GM23248 (cell line): ENCODE measurements around the gene LIN54. TPM values are rescaled to one million over a fixed set of nuclear protein-coding genes. Genes with fewer than 3 reads are reported as not detected.

Experiments used
- DNase-seq: peaks from one replicate; pipeline ENCODE4 v3.0.0-alpha.2; 2015
- H2AFZ ChIP-seq: fragments of 200-600 bp; sonication (generic); 2 replicates; pipeline ENCODE4 v1.6.1; 2016; ENCODE audit warnings: antibody characterized with exemption
- H3F3A ChIP-seq: fragments of 200-600 bp; sonication (generic); 2 replicates; pipeline ENCODE4 v1.6.1; 2016; ENCODE audit warnings: mild to moderate bottlenecking, antibody characterized with exemption, mixed run types; ENCODE audit not compliant: insufficient read depth
- H3K27ac ChIP-seq: fragments of 200-600 bp; sonication (generic); 2 replicates; pipeline ENCODE4 v1.5.1; 2016; ENCODE audit warnings: mild to moderate bottlenecking
- H3K27me3 ChIP-seq: fragments of 200-600 bp; sonication (generic); replicated peaks from 2 replicates; pipeline ENCODE4 v1.6.1; 2016; ENCODE audit warnings: mild to moderate bottlenecking; ENCODE audit not compliant: insufficient read depth
- H3K36me3 ChIP-seq: fragments of 200-600 bp; sonication (generic); 2 replicates; pipeline ENCODE4 v1.6.1; 2016; ENCODE audit warnings: low read depth, mild to moderate bottlenecking
- H3K4me1 ChIP-seq: fragments of 200-600 bp; sonication (generic); 2 replicates; pipeline ENCODE4 v1.6.1; 2016; ENCODE audit warnings: mild to moderate bottlenecking; ENCODE audit not compliant: insufficient read depth
- H3K4me2 ChIP-seq: fragments of 200-600 bp; sonication (generic); one replicate; pipeline ENCODE4 v1.6.1; 2016; ENCODE audit warnings: mild to moderate bottlenecking; ENCODE audit not compliant: unreplicated experiment
- H3K4me3 ChIP-seq: fragments of 200-600 bp; sonication (generic); 2 replicates; pipeline ENCODE4 v1.5.1; 2016; ENCODE audit warnings: mild to moderate bottlenecking
- H3K79me2 ChIP-seq: fragments of 200-600 bp; sonication (generic); 2 replicates; pipeline ENCODE4 v1.6.1; 2016; ENCODE audit warnings: mild to moderate bottlenecking; ENCODE audit not compliant: insufficient read depth
- H3K9ac ChIP-seq: fragments of 200-600 bp; sonication (generic); 2 replicates; pipeline ENCODE4 v1.6.1; 2016; ENCODE audit warnings: mild to moderate bottlenecking
- H3K9me2 ChIP-seq: fragments of 200-600 bp; sonication (generic); 2 replicates; pipeline ENCODE4 v1.6.1; 2016; ENCODE audit warnings: mixed run types, mild to moderate bottlenecking, moderate library complexity; ENCODE audit not compliant: insufficient read depth
- H3K9me3 ChIP-seq: fragments of 200-600 bp; sonication (generic); one replicate; pipeline ENCODE4 v1.6.1; 2017; ENCODE audit warnings: low read depth
- H4K20me1 ChIP-seq: fragments of 200-600 bp; sonication (generic); 2 replicates; pipeline ENCODE4 v1.6.0; 2016; ENCODE audit not compliant: insufficient read depth
- EZH2 ChIP-seq: fragments of 200-600 bp; sonication (generic); IDR thresholded peaks from 2 replicates; pipeline ENCODE4 v1.6.1; 2018; ENCODE audit warnings: antibody characterized with exemption, mild to moderate bottlenecking; ENCODE audit not compliant: insufficient read depth, poor library complexity, severe bottlenecking
- EZH2phosphoT487 ChIP-seq: fragments of 200-600 bp; sonication (generic); IDR thresholded peaks from 2 replicates; pipeline ENCODE4 v1.6.1; 2018; ENCODE audit warnings: antibody characterized with exemption, moderate library complexity, mild to moderate bottlenecking, low read depth; ENCODE audit not compliant: insufficient read depth
- whole genome bisulfite sequencing, 2 experiments: methylation state at CpG; one replicate each; pipeline ENCODE4 v1.1.6; 2015 to 2017; ENCODE audit warnings: low lambda C conversion rate in 2 of 2, low coverage in 1 of 2; ENCODE audit errors: missing lambda C conversion rate in 2 of 2; 5-methylcytosine and 5-hydroxymethylcytosine counted together
- in situ Hi-C: fragments of 300-500 bp; cut with MboI; formaldehyde crosslinking; loops from 2 replicates; pipeline ENCODE4 v1.15.0; 2020
- polyA plus RNA-seq: library from polyadenylated mRNA; unstranded; fragments of >200 nt; fragmentation: Nextera tagmentation; extraction: Ambion mirVana; gene quantifications from 2 replicates; pipeline ENCODE4 v1.2.1, GENCODE V29; 2016
- total RNA-seq: library from RNA; depleted of rRNA; stranded (reverse); fragments of >200 nt; shearing (Covaris generic); gene quantifications from 2 replicates; pipeline ENCODE4 v1.2.3, GENCODE V29; 2014

Gene LIN54
- total and polyA plus RNA-seq, 2 experiments from 2014 or later: 6.4 to 13.3 TPM

GRCh38 chr4:82890901-82891706 lies 119.5 kb downstream of the LIN54 start, which contains the start of gene SEC31A:
Gene SEC31A, minus strand, starts transcription at chr4:82891153. Its CDS starts 9,217 bp downstream, at chr4:82881936.
- H2AFZ ChIP-seq: peak within 1 kb of the TSS; percentile 66
- peaks cover 25% of the 10 kb centered on the region for H3K4me1 ChIP-seq
- peaks cover 37% of the 10 kb centered on the region for H3F3A ChIP-seq
- H3K79me2 ChIP-seq: peaks cover 92% of the 10 kb centered on the region
- in situ Hi-C loops: no loop called here
- peak within 1 kb of the TSS; percentile 95 for H3K4me3 ChIP-seq
- no peaks in the 10 kb centered on the region for H3K9me3 ChIP-seq
- H3K4me2 ChIP-seq: peak within 1 kb of the TSS; percentile 98
- peaks cover 17% of the 10 kb centered on the region for H3K36me3 ChIP-seq
- no peak for TF ChIP-seq EZH2
- peak; percentile 99 for DNase-seq
- H3K27ac ChIP-seq: peak within 1 kb of the TSS; percentile 99
- H3K9me2 ChIP-seq: no peaks in the 10 kb centered on the region
- H3K9ac ChIP-seq: peak within 1 kb of the TSS; percentile 100
- H4K20me1 ChIP-seq: peaks cover 6% of the 10 kb centered on the region; the same call in 1 of the 2 replicates
- WGBS, 2 experiments: 0 to 1% methylated on average over 55 to 70 of the region's 71 CpGs
- no peaks in the 10 kb centered on the region for H3K27me3 ChIP-seq

GRCh38 chr4:82890528-82890900 lies 120.1 kb downstream of the LIN54 start:
- peak overlapping the region; percentile 95 for H3K4me3 ChIP-seq
- in situ Hi-C loops: no loop called here
- peaks cover 92% of the 10 kb centered on the region for H3K79me2 ChIP-seq
- no peaks in the 10 kb centered on the region for H3K9me2 ChIP-seq
- WGBS, 2 experiments: 0 to 2% methylated on average over 16 of the region's 16 CpGs
- TF ChIP-seq EZH2phosphoT487 (no peak), EZH2 (no peak)
- peaks cover 12% of the 10 kb centered on the region; the same call in 1 of the 2 replicates for H4K20me1 ChIP-seq
- no peaks in the 10 kb centered on the region for H3K27me3 ChIP-seq
- peaks cover 43% of the 10 kb centered on the region for H3F3A ChIP-seq
- H3K9ac ChIP-seq: peak overlapping the region; percentile 100
- no peak for DNase-seq
- peaks cover 17% of the 10 kb centered on the region for H3K36me3 ChIP-seq
- H2AFZ ChIP-seq: no peak overlapping the region
- H3K27ac ChIP-seq: peak overlapping the region; percentile 99
- H3K4me2 ChIP-seq: peak overlapping the region; percentile 98
- H3K9me3 ChIP-seq: no peaks in the 10 kb centered on the region
- peaks cover 31% of the 10 kb centered on the region for H3K4me1 ChIP-seq

- H4K20me1 ChIP-seq: peaks cover 23% of the 10 kb centered on the region
- H3K27me3 ChIP-seq: no peaks in the 10 kb centered on the region
- H3K9me3 ChIP-seq: no peaks in the 10 kb centered on the region
- peak; percentile 37 for DNase-seq
- H3K9me2 ChIP-seq: no peaks in the 10 kb centered on the region
- peak overlapping the region; percentile 95 for H3K4me3 ChIP-seq
- peak overlapping the region; percentile 99 for H3K27ac ChIP-seq
- peaks cover 52% of the 10 kb centered on the region for H3F3A ChIP-seq
- H3K79me2 ChIP-seq: peaks cover 92% of the 10 kb centered on the region
- peaks cover 10% of the 10 kb centered on the region for H3K36me3 ChIP-seq
- TF ChIP-seq EZH2phosphoT487: no peak
- no peak for TF ChIP-seq EZH2
- 34 to 40% methylated on average over 6 of the region's 6 CpGs for WGBS, 2 experiments
- in situ Hi-C loops: no loop called here
- peak overlapping the region; percentile 100 for H3K9ac ChIP-seq
- peaks cover 39% of the 10 kb centered on the region for H3K4me1 ChIP-seq
- H2AFZ ChIP-seq: no peak overlapping the region
- peak overlapping the region; percentile 98 for H3K4me2 ChIP-seq
These were observed 121.3 kb downstream of the LIN54 start for GRCh38 chr4:82889287-82889686.

GRCh38 chr4:82886147-82886942 lies 124.3 kb downstream of the LIN54 start:
- peak; percentile 35 for DNase-seq
- 0 out of 2 replicates have a peak, but pooled peaks cover 5% of the 10 kb centered on the region for H3K36me3 ChIP-seq
- H3K9me3 ChIP-seq: no peaks in the 10 kb centered on the region
- no peak for TF ChIP-seq EZH2
- no peak for TF ChIP-seq EZH2phosphoT487
- no peak overlapping the region for H2AFZ ChIP-seq
- H3K4me1 ChIP-seq: peaks cover 29% of the 10 kb centered on the region
- H3K27ac ChIP-seq: peak overlapping the region; percentile 20
- no peaks in the 10 kb centered on the region for H3K9me2 ChIP-seq
- WGBS, 2 experiments: 4 to 9% methylated on average over 5 of the region's 5 CpGs
- no peaks in the 10 kb centered on the region for H3K27me3 ChIP-seq
- H4K20me1 ChIP-seq: peaks cover 38% of the 10 kb centered on the region
- in situ Hi-C loops: no loop called here
- H3K79me2 ChIP-seq: peaks cover 96% of the 10 kb centered on the region
- peak overlapping the region; percentile 67 for H3K9ac ChIP-seq
- H3K4me3 ChIP-seq: peak overlapping the region; percentile 62
- peaks cover 53% of the 10 kb centered on the region for H3F3A ChIP-seq
- peak overlapping the region; percentile 87 for H3K4me2 ChIP-seq
